CD4-positive, alpha-beta T cell treated with Interleukin-15 for 4 hours (primary cell): ENCODE measurements around the gene ASXL2.
"Not testable (repeated sequence)": the region's sequence is repeated elsewhere in the genome, so short reads cannot be mapped to it uniquely, and the experiment has no call there.

Experiments used
- DNase-seq: peaks from one replicate; pipeline ENCODE4 v3.0.0-alpha.2; 2020; ENCODE audit warnings: low spot score

Gene ASXL2

GRCh38 chr2:25891672-25892071 is 13.4 kb upstream of the ASXL2 start:
- no peak for DNase-seq

- no peak for DNase-seq
Observed at GRCh38 chr2:25887624-25888242, 9.4 kb upstream of the ASXL2 start.

GRCh38 chr2:25885933-25886332 is 7.6 kb upstream of the ASXL2 start:
- no peak for DNase-seq

GRCh38 chr2:25881764-25882163 is 3.5 kb upstream of the ASXL2 start:
- DNase-seq = no peak

GRCh38 chr2:25879133-25879730 is 945 bp upstream of the ASXL2 start:
- no peak for DNase-seq

GRCh38 chr2:25877431-25878360 is 591 bp downstream of the ASXL2 start:
- peak; percentile 62 for DNase-seq

GRCh38 chr2:25872134-25872533 is 6.2 kb downstream of the ASXL2 start:
- no peak for DNase-seq

- DNase-seq = no peak
Observed at GRCh38 chr2:25867396-25868003, 10.8 kb downstream of the ASXL2 start.

GRCh38 chr2:25856377-25856776 is 21.9 kb downstream of the ASXL2 start:
- DNase-seq = no peak

GRCh38 chr2:25855065-25855464 is 23.2 kb downstream of the ASXL2 start:
- no peak for DNase-seq

GRCh38 chr2:25854613-25855012 is 23.7 kb downstream of the ASXL2 start:
- no peak for DNase-seq

- DNase-seq = no peak
Observed at GRCh38 chr2:25853038-25853638, 25.1 kb downstream of the ASXL2 start.

GRCh38 chr2:25851740-25852503 is 26.4 kb downstream of the ASXL2 start:
- DNase-seq = peak; percentile 78

GRCh38 chr2:25850400-25850799 is 27.9 kb downstream of the ASXL2 start:
- DNase-seq = not testable (repeated sequence)

GRCh38 chr2:25849350-25849749 is 28.9 kb downstream of the ASXL2 start:
- DNase-seq = not testable (repeated sequence)

- DNase-seq = no peak
Observed at GRCh38 chr2:25845843-25846505, 32.3 kb downstream of the ASXL2 start.

- DNase-seq = no peak
Observed at GRCh38 chr2:25844089-25844488, 34.2 kb downstream of the ASXL2 start.

GRCh38 chr2:25842155-25842554 is 36.1 kb downstream of the ASXL2 start:
- DNase-seq = no peak

- DNase-seq = no peak
Observed at GRCh38 chr2:25838152-25838756, 40.0 kb downstream of the ASXL2 start.

- DNase-seq = no peak
Observed at GRCh38 chr2:25835906-25836305, 42.4 kb downstream of the ASXL2 start.
